Subcutaneous adipose tissue (tissue), 4 donors: Measurements from ENCODE around the gene GRK4. TPM values are rescaled to one million over a fixed set of nuclear protein-coding genes. Genes with fewer than 3 reads are reported as not detected.

ENCODE experiments used
- small RNA-seq: library from RNA; depleted of rRNA; stranded (forward); fragments of <200 nt; gene quantifications from one replicate; pipeline ENCODE3, GENCODE V24; 2016
- total RNA-seq, 4 donors: library from RNA; depleted of rRNA; stranded (reverse); fragments of >200 nt; gene quantifications; one replicate each; pipeline ENCODE4 v1.1.0, GENCODE V29; 2016

GRK4 gene
- total RNA-seq, 4 donors from 2014 or later: 3.1 to 7.9 (median 3.7) TPM

Small RNA genes lying within 50 kb of the gene (small RNA-seq; reads per million reads assigned to genes)
- gene RF02134 (not detected), gene RF02135 (not detected), gene RNU6-204P (not detected)

Other genes starting within 250 kb of the GRK4 start
- gene TNIP2, start 207.2 kb upstream of the GRK4 start, total RNA-seq: 10 to 100 TPM; 25.6 to 88.2 (median 51.5) TPM
- 10 to 100 TPM; 23.5 to 52.7 (median 43.7) TPM for gene SH3BP2, start 170.5 kb upstream of the GRK4 start, total RNA-seq
- 100 to 1,000 TPM; 144 to 273 (median 203) TPM for gene ADD1, start 119.7 kb upstream of the GRK4 start, total RNA-seq
- gene NOP14, start 165 bp upstream of the GRK4 start, total RNA-seq: 10 to 100 TPM; 17.8 to 33.8 (median 23.9) TPM
- not detected for gene HTT-AS, start 111.0 kb downstream of the GRK4 start, total RNA-seq
- gene HTT, start 111.1 kb downstream of the GRK4 start, total RNA-seq: 10 to 100 TPM; 48.2 to 79.3 (median 72.1) TPM